ENCODE measurements around the gene LTO1.

The LTO1 gene

DNA sequence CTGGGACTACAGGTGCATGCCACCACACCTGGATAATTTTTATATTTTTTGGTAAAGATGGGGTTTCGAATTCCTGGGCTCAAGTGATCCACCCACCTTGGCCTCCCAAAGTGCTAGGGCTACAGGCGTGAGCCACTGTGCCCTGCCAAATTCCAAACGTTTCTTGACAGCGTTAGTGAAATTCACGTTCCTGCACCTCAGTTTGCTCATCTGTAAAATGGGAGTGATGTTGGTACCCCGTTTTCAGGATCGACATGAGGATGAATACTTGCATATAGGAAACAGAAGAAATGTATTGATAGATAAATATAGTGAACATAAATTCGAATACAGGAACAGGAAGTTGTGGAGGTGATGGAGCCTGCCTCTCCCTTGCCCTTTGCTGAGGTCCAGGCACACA lies 10.2 kb upstream of the LTO1 start:
- no peak for TF ChIP-seq CTCF (IDR thresholded peaks at IDR 0.05; ENCODE audit: low read depth, low read length)
- no peak overlapping the region for H3K4me3 ChIP-seq (ENCODE audit: low read depth, low read length)

GRCh38 chr11:69684651-69685050 lies 9.5 kb upstream of the LTO1 start:
- H3K4me3 ChIP-seq (ENCODE audit: low read depth, low read length) = no peak overlapping the region
- no peak for TF ChIP-seq CTCF (IDR thresholded peaks at IDR 0.05; ENCODE audit: low read depth, low read length)

- H3K4me3 ChIP-seq (ENCODE audit: low read depth, low read length) = no peak overlapping the region
- peak; percentile 28; the same call in 1 of the 2 replicates for TF ChIP-seq CTCF (IDR thresholded peaks at IDR 0.05; ENCODE audit: low read depth, low read length)
Observed at GRCh38 chr11:69683764-69684333, 8.7 kb upstream of the LTO1 start.

GRCh38 chr11:69682681-69683326 lies 7.7 kb upstream of the LTO1 start:
- H3K4me3 ChIP-seq (ENCODE audit: low read depth, low read length) = no peak overlapping the region
- TF ChIP-seq CTCF (IDR thresholded peaks at IDR 0.05; ENCODE audit: low read depth, low read length) = no peak

DNA sequence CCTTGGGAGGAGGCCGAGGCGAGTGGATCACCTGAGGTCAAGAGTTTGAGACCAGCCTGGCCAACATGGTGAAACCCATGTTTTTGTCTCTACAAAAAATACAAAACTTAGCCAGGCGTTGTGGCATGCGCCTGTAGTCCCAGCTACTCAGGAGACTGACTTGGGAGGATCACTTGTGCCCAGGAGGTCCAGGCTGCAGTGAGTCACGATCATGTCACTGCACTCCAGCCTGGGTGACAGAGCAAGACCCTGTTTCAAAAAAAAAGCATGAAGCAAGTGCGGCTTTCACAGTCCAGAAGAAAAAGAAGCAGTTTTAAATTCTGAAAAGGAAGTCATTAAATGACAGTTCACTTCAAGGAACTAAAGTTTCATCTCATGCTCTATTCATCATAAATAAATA lies 7.1 kb upstream of the LTO1 start:
- no peak overlapping the region for H3K4me3 ChIP-seq (ENCODE audit: low read depth, low read length)
- TF ChIP-seq CTCF (IDR thresholded peaks at IDR 0.05; ENCODE audit: low read depth, low read length) = no peak

DNA sequence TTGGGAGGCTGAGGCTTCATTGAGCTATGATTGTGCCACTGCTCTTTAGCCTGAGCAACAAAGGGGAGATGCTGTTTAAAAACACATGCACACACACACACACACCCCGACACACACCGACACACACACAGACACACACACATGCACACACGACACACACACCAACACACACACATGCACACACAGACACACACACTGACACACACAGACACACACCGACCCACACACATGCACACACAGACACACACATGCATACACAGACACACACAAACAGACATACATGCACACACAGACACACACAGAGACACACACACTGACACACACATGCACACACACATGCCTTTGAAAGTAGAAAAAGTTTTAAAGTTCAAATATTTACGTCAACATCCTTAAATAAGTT lies 5.5 kb upstream of the LTO1 start:
- no peak overlapping the region for H3K4me3 ChIP-seq (ENCODE audit: low read depth, low read length)
- TF ChIP-seq CTCF (IDR thresholded peaks at IDR 0.05; ENCODE audit: low read depth, low read length) = no peak

DNA sequence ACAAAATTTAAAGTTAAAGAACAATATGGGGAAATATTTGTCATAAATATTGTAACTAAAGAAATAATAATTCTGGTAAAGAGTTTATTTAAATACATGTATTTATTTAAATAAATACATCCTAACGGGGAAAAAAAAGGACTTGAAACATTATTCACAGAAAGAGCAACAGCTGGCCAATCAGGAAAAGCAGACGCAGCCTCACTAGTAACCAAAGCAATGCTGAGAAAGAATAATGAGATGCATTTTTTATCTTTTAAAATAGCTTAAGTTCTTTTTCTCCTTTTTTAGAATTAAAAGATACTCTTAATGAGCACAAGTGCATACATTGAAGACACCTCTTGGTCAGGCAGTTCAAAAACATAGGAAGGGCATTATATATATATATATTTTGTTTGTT lies 2.6 kb upstream of the LTO1 start:
- no peak for TF ChIP-seq CTCF (IDR thresholded peaks at IDR 0.05; ENCODE audit: low read depth, low read length)
- no peak overlapping the region for H3K4me3 ChIP-seq (ENCODE audit: low read depth, low read length)
